ENCODE results near the gene AMDHD2. TPM values are rescaled to one million over a fixed set of nuclear protein-coding genes. Genes with fewer than 3 reads are reported as not detected.

Gene AMDHD2
- total RNA-seq, 1 experiment from 2014 or later: 25.9 TPM

GRCh38 chr16:2507665-2508064 lies 12.5 kb upstream of the AMDHD2 start:
- DNase-seq: no peak
- H3K27me3 ChIP-seq: no peaks in the 10 kb centered on the region
- no peaks in the 10 kb centered on the region for H3K36me3 ChIP-seq
- H3K9me3 ChIP-seq: no peaks in the 10 kb centered on the region
- no peak overlapping the region for H3K4me3 ChIP-seq

DNA sequence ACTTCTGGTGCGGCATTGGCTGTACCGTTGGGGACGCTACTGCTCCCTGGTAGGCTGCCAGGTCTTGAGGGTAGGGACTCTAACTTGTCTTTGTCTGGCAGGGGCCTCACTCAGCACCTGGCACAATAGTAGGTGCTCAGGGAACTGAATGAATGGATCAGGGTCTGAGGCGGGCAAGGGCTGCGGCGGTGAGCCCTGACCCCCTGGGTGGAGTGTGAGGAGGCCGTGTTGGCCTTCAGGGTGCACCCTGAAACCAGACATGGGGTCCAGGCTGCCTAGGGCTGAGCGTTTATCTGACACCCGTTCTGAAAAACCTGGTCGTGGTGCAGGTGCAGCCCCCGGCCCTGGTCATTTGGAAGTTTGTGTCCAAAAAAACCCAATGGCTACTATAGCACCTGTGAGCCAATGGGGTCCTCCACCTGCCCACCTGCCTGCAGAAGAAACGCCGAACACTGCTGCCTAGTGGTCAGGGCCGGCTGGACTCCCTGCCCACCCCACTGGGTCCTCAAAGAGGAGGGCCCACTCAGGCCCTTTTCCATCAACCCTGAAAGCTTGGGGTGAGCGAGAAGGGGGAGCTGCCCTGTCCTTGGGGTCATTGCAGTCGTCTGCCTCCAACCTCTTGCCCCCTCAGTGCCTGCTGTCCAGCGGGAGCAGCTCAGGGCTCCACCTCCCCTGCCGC lies 11.3 kb upstream of the AMDHD2 start:
- no peak for DNase-seq
- Histone ChIP-seq H3K36me3 (no peaks in the 10 kb centered on the region), H3K9me3 (no peaks in the 10 kb centered on the region), H3K4me3 (no peak overlapping the region), H3K27me3 (no peaks in the 10 kb centered on the region)

DNA sequence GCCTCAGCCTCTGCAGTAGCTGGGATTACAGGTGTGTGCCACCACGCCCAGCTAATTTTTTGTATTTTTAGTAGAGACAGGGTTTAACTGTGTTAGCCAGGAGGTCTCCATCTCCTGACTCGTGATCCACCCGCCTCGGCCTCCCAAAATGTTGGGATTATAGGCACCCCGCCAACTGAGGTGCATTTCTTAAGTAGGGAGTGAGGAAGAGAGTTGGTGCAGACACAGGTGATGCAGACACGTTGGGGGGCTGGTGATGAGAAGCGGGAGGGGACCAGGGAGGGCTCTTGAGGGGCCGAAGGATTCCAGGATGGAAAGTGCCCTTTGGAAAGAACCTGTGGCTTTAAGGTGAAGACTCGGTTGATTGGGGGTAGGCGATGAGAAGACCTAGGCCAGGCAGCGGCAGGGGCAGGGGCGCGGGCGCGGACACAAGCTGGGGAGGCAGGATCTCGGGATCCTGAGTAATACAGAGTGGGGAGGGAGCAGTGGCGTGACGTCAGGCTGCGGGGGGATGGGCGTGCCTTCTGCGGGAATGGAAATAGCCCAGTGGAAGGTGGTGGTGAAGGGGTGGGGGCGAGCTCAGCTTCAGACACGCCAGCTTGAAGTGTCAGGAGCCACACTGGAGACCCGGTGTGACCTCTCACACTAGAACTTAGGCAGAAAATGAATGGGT lies 8.9 kb upstream of the AMDHD2 start:
- Histone ChIP-seq H3K4me3 (no peak overlapping the region), H3K27me3 (no peaks in the 10 kb centered on the region), H3K36me3 (peaks cover 4% of the 10 kb centered on the region), H3K9me3 (no peaks in the 10 kb centered on the region)
- DNase-seq: no peak

GRCh38 chr16:2511996-2512734 lies 8.0 kb upstream of the AMDHD2 start:
- H3K36me3 ChIP-seq: peaks cover 11% of the 10 kb centered on the region
- no peaks in the 10 kb centered on the region for H3K9me3 ChIP-seq
- no peak overlapping the region for H3K4me3 ChIP-seq
- DNase-seq: no peak
- no peaks in the 10 kb centered on the region for H3K27me3 ChIP-seq

GRCh38 chr16:2512735-2513404 lies 7.3 kb upstream of the AMDHD2 start:
- Histone ChIP-seq H3K36me3 (peaks cover 12% of the 10 kb centered on the region), H3K27me3 (no peaks in the 10 kb centered on the region), H3K4me3 (peak overlapping the region; percentile 95), H3K9me3 (no peaks in the 10 kb centered on the region)
- DNase-seq: no peak

GRCh38 chr16:2513405-2514332 lies 6.5 kb upstream of the AMDHD2 start, which contains the start of gene ATP6V0C:
Gene ATP6V0C, plus strand, starts transcription at chr16:2513952. Its CDS starts 152 bp downstream, at chr16:2514104.
- peak; percentile 93 for DNase-seq
- Histone ChIP-seq H3K9me3 (no peaks in the 10 kb centered on the region), H3K27me3 (no peaks in the 10 kb centered on the region), H3K4me3 (peak within 1 kb of the TSS; percentile 95), H3K36me3 (peaks cover 12% of the 10 kb centered on the region)

DNA sequence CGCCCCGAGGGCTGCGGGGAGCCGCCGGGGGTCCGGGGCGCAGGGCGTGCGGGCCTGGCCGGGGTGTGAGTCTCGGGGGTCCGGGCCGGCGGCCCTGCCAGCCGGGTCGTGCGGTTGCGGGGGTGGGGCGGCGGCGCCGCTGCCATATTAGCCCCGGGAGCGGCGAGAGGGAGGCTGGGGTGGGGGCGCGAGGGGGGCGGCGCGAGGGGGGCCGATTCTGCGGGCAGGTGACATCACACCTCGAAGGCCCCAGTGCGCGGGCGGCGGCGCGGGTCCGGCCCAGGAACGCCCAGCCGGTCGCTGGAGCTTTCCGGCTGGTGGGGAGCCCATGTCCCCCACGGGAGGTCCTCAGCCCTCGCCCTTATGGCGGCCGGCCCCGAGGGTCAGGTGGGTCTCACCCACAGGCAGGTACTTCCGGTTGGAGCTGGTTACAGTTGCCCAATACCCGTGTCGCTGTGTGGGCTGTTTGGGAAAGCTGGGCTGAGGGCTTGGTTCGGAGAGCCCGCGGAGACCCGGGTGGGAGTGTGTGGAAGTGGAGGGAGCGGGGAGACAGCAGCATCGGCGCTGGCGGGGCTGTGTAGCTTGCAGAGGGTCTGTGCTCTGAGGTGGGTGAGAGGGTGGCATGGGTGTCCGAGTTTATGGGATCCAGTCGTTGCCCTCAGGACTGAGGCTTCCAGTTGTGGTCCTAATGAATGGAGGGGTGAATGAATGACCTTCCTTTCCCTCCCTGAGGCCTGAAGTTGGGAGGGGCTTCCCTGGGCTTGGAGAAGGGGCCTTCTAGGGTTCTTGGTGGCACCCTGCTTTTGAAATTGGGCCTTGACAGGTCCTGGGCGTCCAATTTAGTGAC lies 5.6 kb upstream of the AMDHD2 start:
- Histone ChIP-seq H3K9me3 (no peaks in the 10 kb centered on the region), H3K36me3 (peaks cover 20% of the 10 kb centered on the region), H3K4me3 (peak overlapping the region; percentile 95), H3K27me3 (no peaks in the 10 kb centered on the region)
- peak; percentile 37 for DNase-seq

DNA sequence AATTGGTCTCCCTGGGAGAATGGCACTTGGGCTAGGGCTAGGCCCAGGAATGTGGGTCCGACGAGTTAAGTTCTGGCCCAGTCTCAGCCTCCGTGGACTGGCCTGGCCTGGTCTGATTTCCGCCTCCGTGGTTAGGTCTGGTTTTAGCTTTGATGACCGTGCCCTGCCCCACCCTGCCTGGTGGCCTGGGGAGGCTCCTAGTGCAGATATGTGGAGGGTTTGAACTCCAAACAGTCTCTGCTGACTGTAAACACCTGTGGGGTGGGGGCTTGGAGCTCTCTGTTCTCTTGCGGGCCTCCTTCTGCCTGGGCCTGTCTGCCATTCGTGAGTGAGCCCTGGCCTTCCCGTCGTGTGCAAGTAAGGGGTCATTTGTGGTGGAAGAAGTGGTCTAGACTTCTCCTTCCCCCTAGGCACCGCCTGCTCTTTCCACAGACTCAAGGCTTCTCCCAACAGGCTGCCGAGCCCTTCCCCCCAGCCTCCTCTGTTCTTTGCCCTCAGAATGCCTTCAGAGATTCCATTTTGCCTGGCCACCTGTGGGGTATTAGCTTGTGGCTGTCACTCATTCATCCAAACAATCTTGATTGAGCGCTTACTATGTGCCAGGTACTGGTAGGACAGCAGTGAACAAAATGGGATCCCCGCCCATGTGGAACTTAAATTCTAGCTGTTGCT lies 4.9 kb upstream of the AMDHD2 start:
- H3K9me3 ChIP-seq: no peaks in the 10 kb centered on the region
- DNase-seq: no peak
- no peaks in the 10 kb centered on the region for H3K27me3 ChIP-seq
- peaks cover 22% of the 10 kb centered on the region for H3K36me3 ChIP-seq
- H3K4me3 ChIP-seq: peak overlapping the region; percentile 95

DNA sequence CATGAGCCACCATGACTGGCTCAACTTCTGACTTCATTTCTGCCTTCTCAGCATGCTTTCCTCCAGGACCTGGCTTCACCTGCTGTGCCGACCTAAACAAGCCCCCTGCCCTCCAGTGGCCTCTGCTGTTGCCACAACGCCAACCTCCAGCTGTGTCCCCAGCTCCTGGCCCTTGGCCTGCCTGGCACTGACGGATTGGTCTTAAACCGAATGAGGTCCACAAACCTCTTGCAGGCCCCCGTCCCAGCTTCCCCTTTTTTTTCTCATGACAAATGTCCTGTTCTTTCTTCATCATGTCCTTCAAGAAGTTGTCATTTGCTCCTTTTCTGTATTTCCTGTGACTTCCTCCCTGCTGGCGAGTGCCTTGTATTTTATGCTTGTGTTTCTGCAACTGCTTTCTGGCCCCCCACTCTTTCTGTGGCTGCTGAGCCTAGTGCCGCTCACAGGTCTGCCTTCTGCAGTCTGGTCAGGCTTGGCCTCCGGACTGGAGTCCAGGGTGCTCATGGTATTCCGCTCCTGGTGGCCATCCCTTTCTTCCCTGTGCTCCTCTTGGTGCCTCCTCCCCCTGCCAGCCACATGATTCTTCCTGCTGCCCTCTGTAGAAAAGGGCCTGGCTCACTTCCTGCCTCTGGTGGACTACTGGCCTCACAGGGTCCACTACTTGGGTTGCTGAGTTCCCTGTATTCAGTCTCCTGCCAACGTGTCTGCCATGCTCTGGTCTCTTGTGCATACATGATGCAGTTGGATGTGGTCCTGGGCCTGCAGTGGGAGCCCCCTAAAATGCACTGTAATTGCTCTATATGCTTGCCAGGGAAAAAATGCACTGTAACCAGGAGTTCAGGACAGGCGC lies 3.6 kb upstream of the AMDHD2 start:
- Histone ChIP-seq H3K9me3 (no peaks in the 10 kb centered on the region), H3K4me3 (no peak overlapping the region), H3K36me3 (peaks cover 30% of the 10 kb centered on the region), H3K27me3 (no peaks in the 10 kb centered on the region)
- DNase-seq: no peak

GRCh38 chr16:2517954-2518605 lies 2.1 kb upstream of the AMDHD2 start:
- no peak for DNase-seq

GRCh38 chr16:2518823-2519710 lies 1.1 kb upstream of the AMDHD2 start:
- H3K9me3 ChIP-seq: no peaks in the 10 kb centered on the region
- DNase-seq: no peak
- no peak overlapping the region; the same call in 1 of the 2 replicates for H3K4me3 ChIP-seq
- H3K36me3 ChIP-seq: peaks cover 48% of the 10 kb centered on the region
- H3K27me3 ChIP-seq: no peaks in the 10 kb centered on the region

More at GRCh38 chr16:2517954-2518605, 2.1 kb upstream of the AMDHD2 start:
- Histone ChIP-seq H3K4me3 (no peak overlapping the region), H3K9me3 (no peaks in the 10 kb centered on the region), H3K36me3 (peaks cover 39% of the 10 kb centered on the region), H3K27me3 (no peaks in the 10 kb centered on the region)

DNA sequence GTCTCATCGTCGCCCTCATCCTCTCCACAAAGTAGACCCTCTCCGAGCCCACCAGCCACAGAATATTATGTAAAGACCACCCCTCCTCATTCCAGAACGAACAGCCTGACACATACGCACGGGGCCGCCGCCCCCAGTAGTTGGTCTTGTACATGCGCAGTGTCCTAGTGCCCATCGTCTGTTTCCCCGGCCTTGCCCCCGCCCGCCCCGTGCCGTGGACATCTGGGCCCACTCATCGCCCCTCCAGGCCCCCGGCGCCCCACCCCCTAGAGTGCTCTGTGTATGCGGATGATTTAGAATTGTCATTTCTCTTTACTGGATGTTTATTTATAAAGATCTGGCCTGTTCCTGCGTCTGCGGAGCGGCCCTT lies 475 bp upstream of the AMDHD2 start:
- Histone ChIP-seq H3K4me3 (peak overlapping the region; percentile 69), H3K36me3 (peaks cover 53% of the 10 kb centered on the region), H3K9me3 (no peaks in the 10 kb centered on the region), H3K27me3 (no peaks in the 10 kb centered on the region)
- no peak for DNase-seq

All from MG63 (cell line).